SK-MEL-5 (cell line): ENCODE data around the gene OR6N1. TPM values are rescaled to one million over a fixed set of nuclear protein-coding genes. Genes with fewer than 3 reads are reported as not detected.

Experiments
- small RNA-seq, 2 experiments: library from RNA; depleted of rRNA; stranded (forward); fragments of <200 nt; gene quantifications; one replicate each; pipeline ENCODE3, GENCODE V24; 2014
- total RNA-seq: library from RNA; depleted of rRNA; stranded (reverse); fragments of >200 nt; shearing (Covaris generic); gene quantifications from 2 replicates; pipeline ENCODE4 v1.2.3, GENCODE V29; 2014; rRNA removed

Gene OR6N1
- total RNA-seq, 1 experiment from 2014 or later = not detected

Small RNA genes within 50 kb of the gene (small RNA-seq; reads per million reads assigned to genes)
- 0 reads per million in 2 experiments for gene OR2AQ1P

Other genes starting within 250 kb of the OR6N1 start
- not detected in 2 replicates for gene OR6Y1, start 217.8 kb downstream of the OR6N1 start, total RNA-seq
- not detected in 2 replicates for gene OR6P1, start 201.6 kb downstream of the OR6N1 start, total RNA-seq
- not detected in 2 replicates for gene OR10X1, start 192.3 kb downstream of the OR6N1 start, total RNA-seq
- not detected in 2 replicates for gene OR10Z1, start 166.9 kb downstream of the OR6N1 start, total RNA-seq
- gene SPTA1, start 85.5 kb downstream of the OR6N1 start, total RNA-seq = 0.03 TPM in 1 of 2 replicates, not detected in the other
- gene OR6K2, start 71.5 kb downstream of the OR6N1 start, total RNA-seq = not detected in 2 replicates
- gene OR6K3, start 51.5 kb downstream of the OR6N1 start, total RNA-seq = not detected in 2 replicates
- not detected in 2 replicates for gene OR6K6, start 17.5 kb downstream of the OR6N1 start, total RNA-seq
- gene OR6N2, start 9.0 kb upstream of the OR6N1 start, total RNA-seq = not detected in 2 replicates
- not detected in 2 replicates for gene MNDA, start 59.2 kb upstream of the OR6N1 start, total RNA-seq
- gene PYHIN1, start 159.4 kb upstream of the OR6N1 start, total RNA-seq = not detected in 2 replicates
- gene IFI16, start 237.7 kb upstream of the OR6N1 start, total RNA-seq = 91.7 and 103 TPM in 2 replicates